Embryonic facial prominence (tissue), 1 donor: Measurements from ENCODE around the gene POU3F2.

Experiments used
- DNase-seq: peaks from one replicate; pipeline ENCODE4 v3.0.0-alpha.2; 2016; ENCODE audit errors: extremely low spot score

The POU3F2 gene

DNA sequence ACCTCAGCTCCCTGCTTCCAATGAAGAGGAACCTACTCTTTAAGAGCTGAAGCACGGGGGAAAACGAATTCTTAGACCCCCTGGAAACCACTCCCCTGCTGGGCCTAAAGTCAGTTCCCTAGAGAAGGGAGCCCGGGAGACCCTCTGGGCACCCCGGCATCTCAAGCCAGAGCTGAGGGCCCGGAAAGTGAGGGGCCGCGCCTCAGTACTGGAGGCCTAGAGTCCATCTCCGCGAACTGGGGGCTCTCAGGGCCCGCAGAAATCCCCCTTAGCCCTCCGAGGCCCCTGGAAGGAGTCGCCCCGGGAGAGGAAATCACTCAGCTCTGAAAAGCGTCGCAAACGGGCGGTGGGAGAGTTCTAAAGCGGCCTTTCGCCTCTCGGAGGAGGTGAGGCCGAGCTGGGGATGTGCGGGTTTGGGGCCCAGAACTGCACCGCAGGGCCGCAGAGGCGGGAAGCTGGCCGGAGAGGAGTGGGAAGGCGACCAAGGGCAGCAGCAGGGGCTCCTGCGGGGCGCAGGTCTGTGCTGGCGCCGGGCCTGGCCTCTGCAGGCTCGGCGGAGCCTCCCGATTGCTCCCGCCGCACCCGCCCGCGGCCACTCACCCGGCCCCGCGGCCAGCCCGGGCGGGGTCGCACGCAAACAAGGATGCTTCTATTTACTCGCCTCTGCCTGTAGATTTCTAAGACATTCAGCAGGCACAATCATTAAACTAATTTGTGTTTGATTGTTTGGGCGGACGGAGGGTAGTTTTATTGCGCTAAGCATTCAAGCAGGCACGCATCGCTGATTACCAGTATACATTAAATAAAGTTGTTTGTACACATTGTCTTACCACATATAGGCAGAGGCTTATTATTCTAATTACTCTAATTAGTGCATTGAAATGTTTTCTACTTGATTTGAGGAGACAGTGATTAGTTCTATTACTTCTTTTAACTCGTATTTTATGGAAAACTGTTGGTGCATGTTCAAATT is 9.2 kb downstream of the POU3F2 start:
- DNase-seq, result no peak

DNA sequence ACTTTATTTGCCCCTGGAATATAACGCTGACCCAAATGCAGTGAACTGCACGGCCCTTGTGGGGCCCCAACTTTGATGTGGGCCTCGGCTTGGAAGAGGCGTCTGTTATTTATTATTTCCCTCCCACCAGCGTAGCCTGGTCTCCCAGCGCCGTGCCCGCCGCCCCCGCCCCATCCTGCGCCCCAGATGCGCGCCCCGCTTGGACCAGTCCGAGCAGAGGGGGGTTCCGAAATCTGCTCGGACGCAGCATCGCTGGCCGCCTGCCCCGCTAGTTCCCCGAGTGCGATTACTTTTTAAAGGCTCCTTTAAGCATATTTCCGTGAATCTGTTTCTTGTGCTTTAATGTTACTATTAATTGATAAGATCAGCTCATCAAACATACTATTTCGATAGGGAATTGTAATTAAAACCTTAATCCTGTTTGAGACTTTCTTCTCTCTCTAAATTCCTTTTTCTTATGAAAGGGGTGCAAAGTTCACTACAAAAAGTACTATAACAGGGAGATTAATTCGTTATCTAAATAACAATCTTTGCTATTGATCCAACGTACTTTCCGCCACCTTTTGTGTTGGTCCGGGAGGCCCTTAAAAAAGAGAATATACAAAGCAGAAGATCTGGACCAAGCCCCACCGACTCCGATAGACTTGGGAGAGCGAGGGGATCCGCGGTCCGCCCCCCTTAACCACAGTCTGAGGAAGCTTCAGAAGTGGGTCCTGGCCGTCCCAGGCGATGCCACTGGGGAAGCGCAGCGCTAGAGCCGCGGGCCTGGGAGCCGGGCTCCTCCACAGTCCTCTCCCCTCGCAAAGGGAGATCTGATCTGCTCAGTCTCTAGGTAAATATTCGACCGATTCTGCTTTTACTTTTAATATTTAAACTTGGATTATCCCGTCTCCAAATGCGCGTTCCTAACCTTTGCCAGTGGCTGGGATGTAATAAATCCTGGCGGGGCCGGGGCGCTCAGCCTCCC is 10.2 kb downstream of the POU3F2 start:
- DNase-seq, result no peak

- peak; percentile 81 for DNase-seq
These were observed 11.0 kb downstream of the POU3F2 start for GRCh38 chr6:98845211-98846020.

GRCh38 chr6:98846021-98846380 is 11.6 kb downstream of the POU3F2 start:
- DNase-seq, result no peak

- DNase-seq, result no peak
These were observed 13.0 kb downstream of the POU3F2 start for GRCh38 chr6:98847416-98847778.

DNA sequence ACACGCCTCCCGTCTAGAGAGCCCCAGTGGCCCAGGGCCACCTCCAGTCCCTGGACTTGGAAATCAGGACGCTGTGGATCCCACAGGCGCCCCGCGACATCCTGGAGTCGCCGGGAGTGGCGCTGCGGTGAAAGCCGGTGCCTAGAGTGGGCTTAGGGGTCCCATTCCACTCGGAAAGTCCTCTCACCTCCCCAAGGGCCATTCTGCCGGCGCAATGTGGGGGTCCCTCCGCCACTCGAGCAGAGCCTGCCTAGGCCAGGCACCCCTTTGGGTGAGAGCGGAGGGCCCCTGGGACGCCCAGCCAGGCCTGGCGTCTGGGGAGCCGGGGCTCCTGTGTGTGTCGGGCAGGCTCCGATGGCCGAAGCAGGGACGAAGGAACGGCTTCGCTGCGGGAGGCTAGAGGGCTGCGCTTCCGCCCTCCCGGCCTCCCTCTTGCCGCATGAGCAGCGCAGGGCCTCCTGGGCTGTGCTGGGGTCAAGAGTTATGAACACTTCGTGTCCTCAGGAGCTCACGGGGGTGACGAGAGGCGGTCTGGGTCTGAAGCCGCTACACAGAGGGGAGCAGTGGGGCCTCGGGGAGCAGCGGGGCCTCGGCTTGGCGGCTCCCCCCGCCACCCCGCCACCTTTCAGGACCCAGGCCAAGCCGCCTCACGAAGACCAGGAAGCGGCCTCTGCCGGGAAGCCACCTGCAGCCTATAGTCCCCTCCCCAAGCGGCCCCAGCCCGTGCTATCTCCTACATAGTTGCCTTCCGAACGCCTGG is 13.6 kb downstream of the POU3F2 start:
- no peak for DNase-seq

DNA sequence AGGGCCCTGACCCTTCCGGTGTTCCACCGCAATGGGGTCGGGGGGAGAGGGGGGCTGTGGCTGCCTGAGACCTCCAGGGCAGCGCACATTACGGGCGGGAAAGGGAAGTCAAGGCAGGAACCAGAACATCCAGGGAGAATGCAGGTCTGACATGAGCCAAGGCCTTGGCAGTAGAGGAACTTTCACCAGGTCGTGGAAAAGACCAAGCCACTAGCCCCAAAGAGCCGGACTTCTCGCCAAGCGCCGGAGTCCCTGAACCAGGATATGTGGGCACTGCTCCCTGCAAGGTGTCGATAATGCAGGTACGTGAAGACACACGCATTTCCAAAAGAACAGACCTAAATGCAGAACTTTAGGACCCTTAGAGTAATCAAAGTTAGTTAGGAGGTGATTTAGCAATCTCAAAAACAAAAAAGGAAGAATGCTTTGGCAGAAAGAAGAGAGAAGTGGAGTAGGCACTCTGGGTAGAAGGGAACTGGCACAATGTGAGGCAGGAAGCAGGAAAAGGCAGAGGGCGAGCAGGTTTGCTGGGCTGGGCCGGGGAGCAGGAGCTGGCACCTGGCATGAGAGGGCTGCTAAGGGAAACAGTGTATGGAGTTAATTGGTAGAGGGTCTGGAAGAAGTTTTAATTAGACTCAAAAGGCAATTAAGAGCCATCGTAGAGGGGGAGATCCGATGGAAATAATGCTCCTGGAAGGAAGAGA is 14.3 kb downstream of the POU3F2 start:
- no peak for DNase-seq

DNA sequence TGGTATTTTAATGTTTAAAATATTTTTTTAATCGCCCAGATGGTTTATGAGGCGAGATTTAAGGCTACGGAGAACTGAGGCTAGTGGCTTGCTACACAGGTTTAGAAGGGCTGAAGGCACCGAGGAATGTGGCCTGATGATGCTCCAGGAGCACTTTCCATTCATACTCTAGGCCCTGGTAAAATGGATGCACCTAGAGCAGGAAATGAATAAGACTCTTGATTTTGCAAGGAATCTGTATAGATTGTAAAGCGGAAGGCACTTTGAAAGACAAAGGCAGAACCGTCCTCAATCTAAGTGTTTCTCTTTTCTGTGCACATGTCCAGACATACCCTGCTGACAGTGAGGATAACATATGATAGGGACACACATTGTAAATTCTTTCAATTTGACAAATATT is 30.1 kb downstream of the POU3F2 start:
- DNase-seq, result no peak

DNA sequence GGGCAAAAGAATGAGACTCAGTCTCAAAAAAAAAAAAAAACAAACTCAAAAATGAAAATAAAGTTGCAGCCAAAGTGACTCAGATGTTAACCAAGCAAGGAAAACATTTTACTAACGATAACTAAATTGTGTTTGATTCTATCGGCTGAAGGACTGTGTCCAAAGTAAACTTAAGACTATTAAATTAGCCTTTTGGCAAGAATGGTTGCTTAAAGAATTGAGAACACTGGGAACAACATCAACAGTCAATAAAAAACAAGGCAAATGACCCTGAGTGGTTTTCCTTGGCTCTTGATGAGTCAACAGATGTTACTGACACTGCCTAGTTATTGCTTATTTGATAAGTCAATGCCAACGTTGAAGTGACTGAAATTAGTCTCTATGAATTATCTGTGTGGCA is 36.7 kb downstream of the POU3F2 start:
- no peak for DNase-seq

GRCh38 chr6:98871821-98872220 is 37.4 kb downstream of the POU3F2 start:
- DNase-seq, result no peak

GRCh38 chr6:98875375-98875774 is 41.0 kb downstream of the POU3F2 start:
- DNase-seq, result no peak

GRCh38 chr6:98877250-98877649 is 42.9 kb downstream of the POU3F2 start:
- DNase-seq, result no peak

- no peak for DNase-seq
These were observed 46.1 kb downstream of the POU3F2 start for GRCh38 chr6:98880486-98880885.

- DNase-seq, result no peak
These were observed 51.0 kb downstream of the POU3F2 start for GRCh38 chr6:98885330-98885729.

DNA sequence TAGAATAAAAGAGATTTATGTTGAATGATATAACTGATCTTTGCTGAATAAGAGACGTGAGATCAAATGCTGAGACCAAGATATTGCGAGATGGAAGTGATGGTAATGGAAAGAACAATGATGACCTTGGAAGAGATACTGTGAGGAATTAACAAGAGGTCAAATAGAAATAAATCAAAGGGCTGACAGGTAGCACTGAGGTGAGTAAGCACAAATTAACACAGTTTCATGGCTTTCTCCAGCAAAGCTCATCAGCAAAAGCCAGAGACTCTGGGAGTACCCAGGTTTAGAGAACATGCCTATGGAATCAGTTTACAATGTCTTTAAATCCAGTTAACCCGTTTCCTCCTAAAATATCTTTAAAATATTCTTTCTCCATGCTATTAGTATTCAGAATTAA is 53.3 kb downstream of the POU3F2 start:
- no peak for DNase-seq
